Right lobe of liver (tissue), 4 donors: ENCODE results near the gene MEAF6.

Experiments used
- POLR2A ChIP-seq: fragments of 450-650 bp; IDR thresholded peaks from one replicate; pipeline ENCODE4 v1.6.1; 2017; ENCODE audit warnings: antibody characterized with exemption, mild to moderate bottlenecking
- TF ChIP-seq, protein P1 (sequence below), 4 donors: fragments of 200-600 bp in 3 of 4; fragments of 450-650 bp in 1 of 4; IDR thresholded peaks; one replicate each; pipeline versions ENCODE4 v1.5.1 to v1.8.0; 2016 to 2022; ENCODE audit warnings: antibody characterized with exemption in 4 of 4, mild to moderate bottlenecking in 2 of 4
- donor health status: DM: no; HTN: no; CAD: no.
- donor health status: DM: no; HTN: no; CAD: no.
- donor health status: DM: no; HTN: yes; CAD: no.

DNA sequence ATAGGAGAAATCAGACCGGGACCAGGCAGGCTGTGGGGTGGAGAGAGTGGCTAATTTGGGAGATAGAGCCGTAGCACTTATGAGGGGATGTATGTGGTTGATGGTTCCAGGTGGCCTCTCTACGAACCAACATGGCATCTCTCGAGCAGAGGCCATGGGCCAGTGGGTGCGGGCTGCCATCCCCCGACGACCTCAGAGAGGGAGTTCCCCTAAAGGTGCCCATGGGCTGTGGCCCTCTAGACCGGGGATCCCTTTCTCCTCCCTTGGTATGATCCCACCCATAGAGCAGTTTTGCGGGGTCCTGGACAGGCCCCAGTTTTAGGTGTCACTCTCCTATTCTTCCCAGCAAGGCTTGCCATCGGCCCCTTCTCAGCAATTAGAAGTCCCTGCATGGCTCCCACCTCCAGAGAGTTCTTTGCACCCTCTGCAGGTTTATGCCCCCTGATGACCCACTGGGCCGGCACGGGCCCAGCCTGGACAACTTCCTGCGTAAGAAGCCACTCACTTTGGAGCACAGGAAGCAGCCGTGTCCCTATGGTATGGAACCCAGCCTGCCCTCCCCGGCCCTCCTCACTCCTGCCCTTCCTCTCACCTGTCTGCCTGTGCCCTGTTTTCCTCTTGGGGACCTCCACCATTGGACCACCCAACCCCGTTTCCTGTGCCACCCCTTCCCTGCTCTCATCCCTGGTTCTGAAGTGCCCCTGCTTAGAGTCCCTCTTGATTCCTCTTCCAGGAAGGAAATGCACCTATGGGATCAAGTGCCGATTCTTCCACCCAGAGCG is 32.4 kb downstream of the MEAF6 start:
- TF ChIP-seq, protein P1, sequence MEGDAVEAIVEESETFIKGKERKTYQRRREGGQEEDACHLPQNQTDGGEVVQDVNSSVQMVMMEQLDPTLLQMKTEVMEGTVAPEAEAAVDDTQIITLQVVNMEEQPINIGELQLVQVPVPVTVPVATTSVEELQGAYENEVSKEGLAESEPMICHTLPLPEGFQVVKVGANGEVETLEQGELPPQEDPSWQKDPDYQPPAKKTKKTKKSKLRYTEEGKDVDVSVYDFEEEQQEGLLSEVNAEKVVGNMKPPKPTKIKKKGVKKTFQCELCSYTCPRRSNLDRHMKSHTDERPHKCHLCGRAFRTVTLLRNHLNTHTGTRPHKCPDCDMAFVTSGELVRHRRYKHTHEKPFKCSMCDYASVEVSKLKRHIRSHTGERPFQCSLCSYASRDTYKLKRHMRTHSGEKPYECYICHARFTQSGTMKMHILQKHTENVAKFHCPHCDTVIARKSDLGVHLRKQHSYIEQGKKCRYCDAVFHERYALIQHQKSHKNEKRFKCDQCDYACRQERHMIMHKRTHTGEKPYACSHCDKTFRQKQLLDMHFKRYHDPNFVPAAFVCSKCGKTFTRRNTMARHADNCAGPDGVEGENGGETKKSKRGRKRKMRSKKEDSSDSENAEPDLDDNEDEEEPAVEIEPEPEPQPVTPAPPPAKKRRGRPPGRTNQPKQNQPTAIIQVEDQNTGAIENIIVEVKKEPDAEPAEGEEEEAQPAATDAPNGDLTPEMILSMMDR (IDR thresholded peaks at IDR 0.05) = no peak
- TF ChIP-seq POLR2A = no peak
